Right atrium auricular region (tissue), 2 donors: ENCODE data around the gene MX2. TPM values are rescaled to one million over a fixed set of nuclear protein-coding genes. Genes with fewer than 3 reads are reported as not detected.

ENCODE experiments used
- DNase-seq: peaks from one replicate; pipeline ENCODE4 v3.0.0-alpha.2; 2019; ENCODE audit warnings: low spot score
- H3K27ac ChIP-seq, 2 donors: fragments of 200-600 bp; sonication (generic); 1 replicate in 1 of 2; 2 replicates in 1 of 2; pipeline ENCODE4 v1.5.1; 2016 to 2019
- H3K27me3 ChIP-seq, 2 donors: fragments of 200-600 bp; sonication (generic); one replicate each; pipeline versions ENCODE4 v1.5.1 to v1.6.0; 2017 to 2019
- H3K36me3 ChIP-seq: fragments of 200-600 bp; sonication (generic); one replicate; pipeline ENCODE4 v1.5.1; 2016
- H3K4me1 ChIP-seq, 2 donors: fragments of 200-600 bp; sonication (generic); one replicate each; pipeline versions ENCODE4 v1.5.1 to v1.6.0; 2017 to 2019
- H3K4me3 ChIP-seq, 2 donors: fragments of 200-600 bp; sonication (generic); 1 replicate in 1 of 2; 2 replicates in 1 of 2; pipeline ENCODE4 v1.5.1; 2017 to 2019; ENCODE audit warnings: mild to moderate bottlenecking in 1 of 2, moderate library complexity in 1 of 2
- H3K9me3 ChIP-seq, 2 donors: fragments of 200-600 bp; sonication (generic); one replicate each; pipeline ENCODE4 v1.5.1; 2019
- CTCF ChIP-seq, 2 donors: fragments of 200-600 bp; sonication (generic); IDR thresholded peaks; one replicate each; pipeline ENCODE4 v1.5.1; 2019; ENCODE audit warnings: antibody characterized with exemption in 2 of 2
- total RNA-seq, 2 donors: library from RNA; depleted of rRNA; stranded (reverse); fragments of >200 nt; gene quantifications; one replicate each; pipeline ENCODE4 v1.1.0, GENCODE V29; 2016

The MX2 gene
- total RNA-seq, 2 donors from 2014 or later: 5.5 to 5.9 TPM

GRCh38 chr21:41378849-41379248, 17.0 kb downstream of the MX2 start:
- no peaks in the 10 kb centered on the region for H3K9me3 ChIP-seq
- DNase-seq: no peak
- peaks cover 22% of the 10 kb centered on the region for H3K36me3 ChIP-seq

GRCh38 chr21:41379901-41380300, 18.1 kb downstream of the MX2 start:
- no peak for DNase-seq
- Histone ChIP-seq H3K27ac (no peak overlapping the region), H3K4me3 (no peak overlapping the region), H3K27me3 (no peaks in the 10 kb centered on the region), H3K4me1 (no peaks in the 10 kb centered on the region), H3K36me3 (peaks cover 22% of the 10 kb centered on the region), H3K9me3 (no peaks in the 10 kb centered on the region)
- TF ChIP-seq CTCF (IDR thresholded peaks at IDR 0.05): no peak

More at GRCh38 chr21:41378849-41379248, 17.0 kb downstream of the MX2 start:
- no peak for TF ChIP-seq CTCF (IDR thresholded peaks at IDR 0.05)
- Histone ChIP-seq H3K4me1 (no peaks in the 10 kb centered on the region), H3K27ac (no peak overlapping the region), H3K4me3 (no peak overlapping the region), H3K27me3 (no peaks in the 10 kb centered on the region)

- Histone ChIP-seq H3K4me1 (no peaks in the 10 kb centered on the region), H3K27me3 (no peaks in the 10 kb centered on the region), H3K4me3 (no peak overlapping the region), H3K36me3 (peaks cover 22% of the 10 kb centered on the region), H3K9me3 (no peaks in the 10 kb centered on the region), H3K27ac (no peak overlapping the region)
- no peak for DNase-seq
- no peak for TF ChIP-seq CTCF (IDR thresholded peaks at IDR 0.05)
These were observed 19.9 kb downstream of the MX2 start for GRCh38 chr21:41381731-41382130.

- TF ChIP-seq CTCF (IDR thresholded peaks at IDR 0.05): no peak
These were observed 25.4 kb downstream of the MX2 start for GRCh38 chr21:41387042-41387819.

GRCh38 chr21:41387824-41388223, 26.0 kb downstream of the MX2 start:
- H3K27me3 ChIP-seq: no peaks in the 10 kb centered on the region
- H3K9me3 ChIP-seq: no peaks in the 10 kb centered on the region
- no peak for TF ChIP-seq CTCF (IDR thresholded peaks at IDR 0.05)
- H3K4me3 ChIP-seq: no peak overlapping the region
- H3K4me1 ChIP-seq: no peaks in the 10 kb centered on the region
- H3K27ac ChIP-seq: no peak overlapping the region
- peaks cover 8% of the 10 kb centered on the region for H3K36me3 ChIP-seq
- no peak for DNase-seq

More at GRCh38 chr21:41387042-41387819, 25.4 kb downstream of the MX2 start:
- H3K4me3 ChIP-seq: no peak overlapping the region
- no peaks in the 10 kb centered on the region for H3K27me3 ChIP-seq
- peaks cover 8% of the 10 kb centered on the region for H3K36me3 ChIP-seq
- H3K27ac ChIP-seq: no peak overlapping the region
- DNase-seq: no peak
- no peaks in the 10 kb centered on the region for H3K4me1 ChIP-seq
- no peaks in the 10 kb centered on the region for H3K9me3 ChIP-seq

- Histone ChIP-seq H3K27ac (no peak overlapping the region), H3K36me3 (peaks cover 8% of the 10 kb centered on the region), H3K4me1 (no peaks in the 10 kb centered on the region), H3K27me3 (no peaks in the 10 kb centered on the region), H3K9me3 (no peaks in the 10 kb centered on the region), H3K4me3 (no peak overlapping the region)
- TF ChIP-seq CTCF (IDR thresholded peaks at IDR 0.05): no peak
- DNase-seq: no peak
These were observed 26.4 kb downstream of the MX2 start for GRCh38 chr21:41388259-41388658.
